BJ (cell line): ENCODE results near the gene ERLIN1. TPM values are rescaled to one million over a fixed set of nuclear protein-coding genes. Genes with fewer than 3 reads are reported as not detected.

Experiments used
- CTCF ChIA-PET: fragments of 350-600 bp; formaldehyde crosslinking; extraction: SDS; loops from one replicate; lab custom pipeline; 2021; ENCODE audit warnings: antibody characterized with exemption, inconsistent platforms; lab: Yijun Ruan, JAX
- POLR2A ChIA-PET: fragments of 300-600 bp; sonication (Branson Sonifier 250); formaldehyde crosslinking; extraction: SDS; loops from one replicate; lab custom pipeline; 2021; ENCODE audit warnings: antibody characterized with exemption; lab: Charles Lee
- DNase-seq: peaks from one replicate; pipeline ENCODE4 v3.0.0-alpha.2; 2011; ENCODE audit warnings: low read depth
- H3K27me3 ChIP-seq: 2 replicates; pipeline ENCODE4 v1.6.0; 2011; ENCODE audit warnings: low read length; ENCODE audit not compliant: control insufficient read depth, insufficient read depth
- H3K36me3 ChIP-seq: 2 replicates; pipeline ENCODE4 v1.5.1; 2011; ENCODE audit warnings: low read length; ENCODE audit not compliant: control insufficient read depth, insufficient read depth
- H3K4me3 ChIP-seq: 2 replicates; pipeline ENCODE4 v1.5.1; 2011; ENCODE audit warnings: low read depth, mild to moderate bottlenecking, control low read depth, low read length
- polyA plus RNA-seq: library from polyadenylated mRNA; depleted of rRNA; stranded (reverse); fragments of >200 nt; gene quantifications from 2 replicates; pipeline ENCODE4 v1.2.3, GENCODE V29; 2011
- TF ChIP-seq, protein P1 (sequence below): IDR thresholded peaks from 2 replicates; pipeline ENCODE4 v1.5.1; 2011; ENCODE audit warnings: low read depth, mild to moderate bottlenecking, control low read depth, inconsistent platforms, low read length, moderate library complexity; ENCODE audit not compliant: insufficient read depth

Gene ERLIN1
- polyA plus RNA-seq, 1 experiment: 37.7 TPM

DNA sequence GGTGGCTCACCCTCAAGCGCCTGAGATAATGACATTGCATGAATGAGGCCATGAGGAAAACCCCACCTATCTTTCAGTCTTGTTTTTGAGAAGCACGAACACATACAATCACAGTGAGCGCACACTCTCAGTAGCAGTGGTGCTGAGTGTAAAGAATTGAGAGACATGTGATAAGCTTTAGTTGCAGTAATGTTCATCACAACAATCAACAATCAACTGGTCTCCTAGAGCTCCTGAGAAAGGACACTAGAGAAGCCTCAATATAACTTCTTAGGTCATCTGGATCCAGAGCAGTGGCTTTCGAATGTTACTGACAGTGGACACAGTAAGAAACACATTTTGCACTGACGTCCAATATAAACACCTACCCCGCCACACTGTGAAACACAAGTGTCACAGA, 12.8 kb downstream of the ERLIN1 start:
- H3K4me3 ChIP-seq: no peak overlapping the region
- TF ChIP-seq, protein P1, sequence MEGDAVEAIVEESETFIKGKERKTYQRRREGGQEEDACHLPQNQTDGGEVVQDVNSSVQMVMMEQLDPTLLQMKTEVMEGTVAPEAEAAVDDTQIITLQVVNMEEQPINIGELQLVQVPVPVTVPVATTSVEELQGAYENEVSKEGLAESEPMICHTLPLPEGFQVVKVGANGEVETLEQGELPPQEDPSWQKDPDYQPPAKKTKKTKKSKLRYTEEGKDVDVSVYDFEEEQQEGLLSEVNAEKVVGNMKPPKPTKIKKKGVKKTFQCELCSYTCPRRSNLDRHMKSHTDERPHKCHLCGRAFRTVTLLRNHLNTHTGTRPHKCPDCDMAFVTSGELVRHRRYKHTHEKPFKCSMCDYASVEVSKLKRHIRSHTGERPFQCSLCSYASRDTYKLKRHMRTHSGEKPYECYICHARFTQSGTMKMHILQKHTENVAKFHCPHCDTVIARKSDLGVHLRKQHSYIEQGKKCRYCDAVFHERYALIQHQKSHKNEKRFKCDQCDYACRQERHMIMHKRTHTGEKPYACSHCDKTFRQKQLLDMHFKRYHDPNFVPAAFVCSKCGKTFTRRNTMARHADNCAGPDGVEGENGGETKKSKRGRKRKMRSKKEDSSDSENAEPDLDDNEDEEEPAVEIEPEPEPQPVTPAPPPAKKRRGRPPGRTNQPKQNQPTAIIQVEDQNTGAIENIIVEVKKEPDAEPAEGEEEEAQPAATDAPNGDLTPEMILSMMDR: no peak
- POLR2A ChIA-PET: no interaction called here
- no peaks in the 10 kb centered on the region for H3K27me3 ChIP-seq
- no peak for DNase-seq
- peaks cover 3% of the 10 kb centered on the region; the same call in 1 of the 2 replicates for H3K36me3 ChIP-seq
- CTCF ChIA-PET: no interaction called here

DNA sequence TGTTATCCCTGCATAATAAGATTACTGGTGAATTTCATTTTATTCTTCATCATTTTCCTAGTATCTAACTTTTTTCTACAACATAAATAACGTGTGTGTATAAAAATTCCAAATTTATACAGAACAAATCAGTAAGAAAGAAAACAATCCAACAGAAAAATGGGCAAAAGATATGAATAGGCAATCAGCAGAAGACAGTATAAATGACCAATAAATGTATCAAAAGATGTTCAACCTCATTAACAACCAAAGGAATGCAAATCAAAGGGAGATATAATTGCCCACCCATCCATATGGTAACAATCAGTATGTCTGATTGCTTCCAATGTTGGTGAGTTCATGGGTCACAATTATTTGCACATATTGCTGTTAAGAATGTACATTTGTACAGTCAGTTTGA, 13.5 kb downstream of the ERLIN1 start:
- peaks cover 3% of the 10 kb centered on the region; the same call in 1 of the 2 replicates for H3K36me3 ChIP-seq
- TF ChIP-seq, protein P1: no peak
- DNase-seq: no peak
- H3K27me3 ChIP-seq: no peaks in the 10 kb centered on the region
- no peak overlapping the region for H3K4me3 ChIP-seq
- ChIA-PET POLR2A (no interaction called here), CTCF (no interaction called here)

DNA sequence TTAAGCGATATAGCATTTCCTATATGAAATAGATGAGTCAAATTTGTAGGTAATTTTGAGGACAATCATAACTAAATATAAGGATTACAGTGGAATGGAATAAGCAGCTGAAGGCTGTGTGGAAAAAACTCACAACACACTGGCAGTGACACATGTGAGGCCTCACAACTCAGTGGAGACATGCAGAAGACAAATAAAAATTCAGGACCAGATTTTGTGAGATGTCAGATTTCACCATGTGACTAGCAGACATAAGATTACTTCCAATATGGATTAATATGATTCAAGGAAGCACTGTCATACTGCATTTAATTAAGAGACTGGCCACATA, 17.6 kb downstream of the ERLIN1 start:
- TF ChIP-seq, protein P1: no peak
- H3K36me3 ChIP-seq: peaks cover 3% of the 10 kb centered on the region; the same call in 1 of the 2 replicates

DNA sequence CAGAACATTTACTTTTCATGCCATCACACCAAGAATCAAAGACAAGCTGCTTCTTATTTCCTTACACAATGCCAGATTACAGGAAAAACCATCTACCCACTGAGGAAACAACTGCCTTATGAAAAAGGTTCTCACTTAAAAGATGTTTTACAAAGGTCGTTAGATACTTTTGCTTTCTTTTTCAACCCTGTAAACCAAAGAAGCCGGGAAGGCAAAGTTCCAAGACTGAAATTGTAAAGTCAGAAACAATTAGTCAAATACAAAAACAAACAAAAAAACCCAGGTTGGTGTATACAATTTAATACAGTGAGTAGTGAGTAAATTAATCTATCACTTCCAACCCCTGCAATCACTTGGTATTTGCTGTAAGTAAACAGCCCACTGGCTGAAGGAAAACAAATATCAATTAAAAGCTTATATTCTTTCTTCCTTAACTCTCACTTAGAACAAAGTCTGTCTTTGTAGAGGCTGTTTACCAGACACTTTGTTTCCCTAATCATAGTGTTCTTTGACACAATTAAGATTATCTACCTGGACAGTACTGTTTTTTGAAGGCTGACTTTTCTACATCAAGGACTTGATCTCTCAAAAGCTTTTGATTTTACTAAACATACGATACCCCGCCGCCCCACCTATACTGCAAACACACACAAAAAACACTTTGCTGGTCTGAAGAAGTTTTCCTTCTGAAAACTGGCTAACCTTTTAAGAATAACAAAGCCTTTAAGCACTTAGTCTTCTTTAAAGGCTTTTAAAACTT, 18.1 kb downstream of the ERLIN1 start:
- ChIA-PET CTCF (interaction anchor here (1.0 kb wide), 1 partner anchor 322 kb away, joined by 3 read pairs; no protein-coding TSS in a partner anchor), POLR2A (no interaction called here)
- H3K36me3 ChIP-seq: peaks cover 3% of the 10 kb centered on the region; the same call in 1 of the 2 replicates
- H3K4me3 ChIP-seq: no peak overlapping the region
- no peaks in the 10 kb centered on the region for H3K27me3 ChIP-seq
- DNase-seq: no peak
- TF ChIP-seq, protein P1: no peak

More for the DNA sequence above, 17.6 kb downstream of the ERLIN1 start:
- CTCF ChIA-PET: interaction anchor here (1.0 kb wide), 1 partner anchor 322 kb away, joined by 3 read pairs; no protein-coding TSS in a partner anchor
- Histone ChIP-seq H3K27me3 (no peaks in the 10 kb centered on the region), H3K4me3 (no peak overlapping the region)
- DNase-seq: no peak
- POLR2A ChIA-PET: no interaction called here

DNA sequence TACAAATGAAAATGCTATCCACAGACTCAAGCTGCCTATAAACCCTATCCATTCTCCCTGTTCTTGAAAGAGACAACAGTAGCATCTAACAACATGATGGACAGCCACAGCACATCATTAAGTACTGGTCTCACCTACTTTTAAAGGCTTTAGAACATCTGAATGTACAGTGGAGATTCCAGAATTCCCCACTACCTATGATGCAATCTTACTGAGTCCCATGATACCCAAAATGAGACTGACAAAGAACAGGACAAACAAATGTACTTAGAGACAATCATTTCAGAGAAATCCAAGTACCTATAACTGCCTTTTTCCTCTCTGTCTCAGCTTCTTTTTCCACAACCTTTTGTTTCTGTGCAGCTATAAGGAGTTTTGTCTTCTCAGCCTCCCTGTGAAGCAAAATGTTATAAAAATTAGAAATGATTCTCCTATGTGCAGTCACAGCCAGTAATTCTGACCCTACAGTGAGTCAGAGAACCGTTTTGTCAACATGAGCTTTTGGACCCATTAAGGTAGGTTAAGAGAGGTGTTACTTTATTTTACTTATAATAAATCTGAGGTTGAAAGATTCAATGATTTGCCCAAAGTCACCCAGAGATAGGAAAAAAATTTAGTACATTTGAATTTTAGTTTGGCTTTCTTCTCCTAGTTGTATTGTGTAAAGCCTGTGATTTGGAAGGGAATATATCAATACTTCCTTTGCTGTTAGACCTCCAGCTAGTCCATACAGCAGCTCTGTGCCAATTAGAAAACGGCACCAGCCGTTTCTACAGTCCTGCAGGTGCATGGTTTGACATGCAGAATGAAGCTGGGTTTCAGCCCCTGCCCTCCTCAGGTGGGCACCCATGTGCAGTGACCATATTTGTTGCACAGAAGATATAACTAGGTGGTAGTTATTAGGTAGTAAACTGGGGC, 21.9 kb downstream of the ERLIN1 start:
- Histone ChIP-seq H3K4me3 (no peak overlapping the region), H3K36me3 (0 out of 2 replicates have a peak, but pooled peaks cover 3% of the 10 kb centered on the region), H3K27me3 (no peaks in the 10 kb centered on the region)
- POLR2A ChIA-PET: no interaction called here
- TF ChIP-seq, protein P1: no peak
- DNase-seq: no peak
- CTCF ChIA-PET: interaction anchor here (1.4 kb wide), 1 partner anchor 318 kb away, joined by 5 read pairs; no protein-coding TSS in a partner anchor
